IPS DF 4.7 (cell line): ENCODE measurements around the gene ZNF143.

ENCODE experiments used
- DNase-seq: peaks from one replicate; pipeline ENCODE4 v3.0.0-alpha.2; 2013; ENCODE audit warnings: low spot score; ENCODE audit errors: extremely low read depth

Gene ZNF143

GRCh38 chr11:9573775-9574621, 113.2 kb downstream of the ZNF143 start:
- no peak for DNase-seq

DNA sequence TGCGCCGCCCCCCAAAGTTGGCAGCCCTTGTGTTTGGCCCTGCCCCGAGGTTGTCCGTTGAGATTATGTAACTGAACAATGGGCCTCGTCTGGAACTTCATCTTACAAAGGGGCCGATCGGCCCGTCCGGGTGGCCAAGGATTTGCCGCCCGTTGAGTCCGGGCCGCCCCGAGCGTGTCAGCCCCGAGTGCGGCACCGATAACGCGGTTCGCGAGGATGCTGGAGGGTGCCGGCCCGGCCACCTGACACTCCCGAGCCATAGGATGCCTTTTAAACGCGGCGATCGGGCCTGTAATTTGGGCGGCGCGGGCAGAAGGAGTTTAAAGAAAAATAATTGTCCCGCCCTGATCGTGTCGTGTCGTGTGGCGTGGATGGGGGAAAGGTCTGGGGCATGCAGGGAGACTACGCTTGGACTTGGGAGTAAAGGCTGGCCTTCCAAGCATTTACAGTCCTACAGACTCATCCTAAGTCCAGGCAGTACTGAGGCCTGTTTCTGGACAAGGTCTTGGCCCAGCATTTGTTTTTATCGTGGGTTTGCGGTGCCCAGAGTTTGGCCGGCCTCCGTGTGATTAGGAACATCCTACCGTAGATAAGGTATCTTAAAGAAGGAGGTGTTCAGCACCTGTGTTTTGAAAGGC, 113.9 kb downstream of the ZNF143 start:
- DNase-seq, result no peak

DNA sequence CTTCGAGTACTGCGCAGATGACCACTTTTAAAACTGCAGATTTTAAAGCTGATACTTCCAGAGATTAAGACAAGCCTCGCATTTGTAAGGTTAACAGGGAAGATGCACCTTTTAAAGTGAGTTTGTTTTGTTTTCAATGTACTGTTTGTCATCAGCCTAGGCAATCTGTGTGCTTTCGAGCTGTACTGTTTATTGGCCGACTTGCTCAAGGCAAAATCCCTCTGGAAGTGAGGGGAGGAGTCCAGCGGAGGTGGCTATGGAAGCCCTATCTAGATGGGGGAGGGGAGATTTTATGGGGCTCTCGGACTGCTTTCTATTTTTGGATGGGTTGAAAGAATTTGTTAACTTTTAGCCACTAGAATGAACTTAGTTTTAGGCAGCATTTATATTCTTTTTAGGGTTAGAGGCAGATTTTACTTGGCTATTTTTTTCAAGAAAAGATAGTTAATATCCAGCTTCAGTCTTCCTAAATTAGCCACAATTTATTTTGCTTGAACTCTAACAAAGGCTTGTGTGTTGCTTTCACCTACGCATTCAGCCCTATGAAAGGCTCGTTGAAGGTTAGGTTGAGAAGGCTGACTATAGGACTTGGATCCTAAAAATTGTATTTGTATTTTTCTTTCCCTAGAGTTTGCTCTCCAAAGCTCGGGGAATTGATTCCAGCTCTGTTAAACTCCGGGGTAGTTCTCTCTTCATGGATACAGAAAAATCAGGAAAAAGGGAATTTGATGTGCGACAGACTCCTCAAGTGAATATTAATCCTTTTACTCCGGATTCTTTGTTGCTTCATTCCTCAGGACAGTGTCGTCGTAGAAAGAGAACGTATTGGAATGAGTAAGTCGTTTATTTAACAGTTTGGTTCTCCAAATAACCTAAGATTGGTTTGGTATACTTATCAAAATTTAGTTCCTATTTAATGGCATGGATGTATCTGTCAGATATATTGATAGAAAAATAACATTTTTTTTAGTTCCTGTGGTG, 114.7 kb downstream of the ZNF143 start:
- DNase-seq, result no peak

GRCh38 chr11:9576701-9577381, 116.0 kb downstream of the ZNF143 start:
- DNase-seq, result no peak

- no peak for DNase-seq
Observed at GRCh38 chr11:9577556-9577955, 116.7 kb downstream of the ZNF143 start.
